Spleen (tissue), 11 donors: ENCODE results near the gene NR1I3. TPM values are rescaled to one million over a fixed set of nuclear protein-coding genes. Genes with fewer than 3 reads are reported as not detected.
"Not testable (repeated sequence)": the region's sequence is repeated elsewhere in the genome, so short reads cannot be mapped to it uniquely, and the experiment has no call there.

Experiments used
- DNase-seq: peaks from one replicate; pipeline ENCODE4 v3.0.0-alpha.2; 2020
- H3K27ac ChIP-seq, 8 donors: fragments of 200-600 bp; sonication (generic) in 7 of 8; 1 replicate in 4 of 8; 2 replicates in 4 of 8; pipeline versions ENCODE4 v1.5.0 to v1.8.0; 2016 to 2021; ENCODE audit warnings: inconsistent platforms in 4 of 8, mild to moderate bottlenecking in 4 of 8, moderate library complexity in 1 of 8
- H3K27me3 ChIP-seq, 7 donors: fragments of 200-600 bp; sonication (generic) in 6 of 7; replicated peaks in 1 of 7; 1 replicate in 4 of 7; 2 replicates in 3 of 7; pipeline versions ENCODE4 v1.5.0 to v1.8.0; 2016 to 2021; ENCODE audit warnings: inconsistent platforms in 3 of 7, mild to moderate bottlenecking in 1 of 7
- H3K36me3 ChIP-seq, 6 donors: fragments of 200-600 bp; sonication (generic) in 5 of 6; 1 replicate in 4 of 6; 2 replicates in 2 of 6; pipeline versions ENCODE4 v1.5.0 to v1.8.0; 2016 to 2021; ENCODE audit warnings: inconsistent platforms in 2 of 6
- H3K4me1 ChIP-seq, 6 donors: fragments of 200-600 bp; sonication (generic) in 5 of 6; 1 replicate in 3 of 6; 2 replicates in 3 of 6; pipeline versions ENCODE4 v1.5.0 to v1.8.0; 2016 to 2021; ENCODE audit warnings: inconsistent platforms in 3 of 6
- H3K4me3 ChIP-seq, 8 donors: fragments of 200-600 bp; sonication (generic) in 7 of 8; 1 replicate in 4 of 8; 2 replicates in 4 of 8; pipeline versions ENCODE4 v1.5.0 to v1.8.0; 2016 to 2021; ENCODE audit warnings: inconsistent platforms in 4 of 8, mild to moderate bottlenecking in 4 of 8, moderate library complexity in 2 of 8
- H3K9me3 ChIP-seq, 8 donors: fragments of 200-600 bp; sonication (generic) in 7 of 8; 1 replicate in 4 of 8; 2 replicates in 4 of 8; pipeline versions ENCODE4 v1.5.0 to v1.8.0; 2016 to 2021; ENCODE audit warnings: inconsistent platforms in 4 of 8
- CTCF ChIP-seq, 11 experiments: fragments of 200-600 bp in 7 of 11; fragments of 450-650 bp in 4 of 11; sonication (generic) in 4 of 11; IDR thresholded peaks in 8 of 11; conservative IDR thresholded peaks in 3 of 11; 1 replicate in 7 of 11; 2 replicates in 4 of 11; pipeline versions ENCODE4 v1.4.0 to v1.8.0; 2016 to 2021; ENCODE audit warnings: antibody characterized with exemption in 11 of 11, inconsistent platforms in 4 of 11, mild to moderate bottlenecking in 1 of 11
- POLR2A ChIP-seq, 3 donors: fragments of 450-650 bp; IDR thresholded peaks; one replicate each; pipeline ENCODE4 v1.5.1; 2017; ENCODE audit warnings: antibody characterized with exemption in 3 of 3, mild to moderate bottlenecking in 1 of 3
- POLR2AphosphoS5 ChIP-seq, 3 donors: sonication (generic); formaldehyde crosslinking; IDR thresholded peaks; one replicate each; pipeline ENCODE4 v1.5.1; 2017; ENCODE audit warnings: antibody characterized with exemption in 3 of 3
- WGBS, 5 donors: extraction: QIAGEN DNeasy Blood & Tissue Kit in 3 of 5; methylation state at CpG; one replicate each; pipeline versions ENCODE4 v1.1.5 to v1.1.7; 2013 to 2018; 5-methylcytosine and 5-hydroxymethylcytosine counted together
- intact Hi-C: fragments of 100-400 bp; cut with DNase I; formaldehyde crosslinking; loops from one replicate; pipeline ENCODE4 v1.15.0; 2023; ENCODE audit warnings: low total_unique reads
- polyA plus RNA-seq, 3 donors: library from polyadenylated mRNA; stranded (reverse); fragments of 200-250 nt; gene quantifications; one replicate each; pipeline ENCODE4 v1.2.1, GENCODE V29; 2013
- total RNA-seq, 7 donors: library from RNA; depleted of rRNA in 3 of 7; stranded (reverse); fragments of >200 nt in 3 of 7; fragmentation: NEBNext Ultra II Directional in 4 of 7; extraction: Animal tissue kit (Norgen Biotek cat#: 25700) in 4 of 7; gene quantifications; one replicate each; pipeline versions ENCODE4 v1.1.0 to v1.2.1, GENCODE V29; 2016 to 2021
- donor health status: healthy with polysubstance abuse.
- donor health status: DM: no; HTN: no; CAD: no; lungs with moderate emphysema.
- donor health status: DM: no; HTN: no; CAD: no.
- donor health status: Bipolar disorder and iron deficiency.
- donor health status: healthy.
- donor health status: DM: no; HTN: no; CAD: no.
- donor health status: DM: yes; HTN: yes; CAD: no.

Gene NR1I3
- total and polyA plus RNA-seq, 10 donors, result 0.06 to 0.11 TPM; not detected in 8

GRCh38 chr1:161250829-161251228 lies 12.8 kb upstream of the NR1I3 start:
- 65 to 81% (median 70%) methylated on average over 7 of the region's 7 CpGs for WGBS, 5 donors
- Histone ChIP-seq H3K4me1 (no peaks in the 10 kb centered on the region), H3K27me3 (no peaks in the 10 kb centered on the region), H3K4me3 (no peak overlapping the region), H3K36me3 (no peaks in the 10 kb centered on the region), H3K9me3 (peaks cover 0 to 8% (median 3%) of the 10 kb centered on the region in 8 donors), H3K27ac (no peak overlapping the region)
- DNase-seq, result no peak
- TF ChIP-seq POLR2AphosphoS5 (IDR thresholded peaks at IDR 0.05) (no peak), CTCF (IDR thresholded peaks at IDR 0.05 in 8 of 11, conservative IDR thresholded peaks at IDR 0.05 in 3 of 11) (no peak), POLR2A (IDR thresholded peaks at IDR 0.05) (no peak)
- intact Hi-C loops, result no loop called here

- H3K4me3 ChIP-seq, DNase-seq, intact Hi-C loops, H3K27me3 ChIP-seq, H3K4me1 ChIP-seq, H3K9me3 ChIP-seq, H3K36me3 ChIP-seq: not testable (repeated sequence)
- 79 to 88% (median 83%) methylated on average over 5 of the region's 5 CpGs for WGBS, 5 donors
- H3K27ac ChIP-seq, result peak overlapping the region in 2 of 8 donors; percentile 15 to 21
Measured at GRCh38 chr1:161250100-161250499, 12.1 kb upstream of the NR1I3 start.

- H3K9me3 ChIP-seq, result peaks cover 0 to under 1% (median 0%) of the 10 kb centered on the region in 8 donors
- H3K27ac ChIP-seq, result no peak overlapping the region
- intact Hi-C loops, result no loop called here
- DNase-seq, result no peak
- 85 to 96% (median 93%) methylated on average over 4 of the region's 4 CpGs for WGBS, 5 donors
- TF ChIP-seq CTCF (IDR thresholded peaks at IDR 0.05 in 8 of 11, conservative IDR thresholded peaks at IDR 0.05 in 3 of 11), result no peak
- TF ChIP-seq POLR2A (IDR thresholded peaks at IDR 0.05), result no peak
- TF ChIP-seq POLR2AphosphoS5 (IDR thresholded peaks at IDR 0.05), result no peak
- peaks cover 0 to 3% (median 0%) of the 10 kb centered on the region in 6 donors for H3K4me1 ChIP-seq
- H3K4me3 ChIP-seq, result no peak overlapping the region
- no peaks in the 10 kb centered on the region for H3K36me3 ChIP-seq
- no peaks in the 10 kb centered on the region for H3K27me3 ChIP-seq
Measured at GRCh38 chr1:161244888-161245287, 6.9 kb upstream of the NR1I3 start.

GRCh38 chr1:161242313-161242712 lies 4.3 kb upstream of the NR1I3 start:
- Histone ChIP-seq H3K9me3 (no peaks in the 10 kb centered on the region), H3K36me3 (no peaks in the 10 kb centered on the region), H3K27ac (no peak overlapping the region), H3K4me1 (peaks cover 0 to 3% (median 0%) of the 10 kb centered on the region in 6 donors), H3K27me3 (no peaks in the 10 kb centered on the region), H3K4me3 (no peak overlapping the region)
- DNase-seq, result no peak
- intact Hi-C loops, result no loop called here
- no peak for TF ChIP-seq POLR2A (IDR thresholded peaks at IDR 0.05)
- no peak for TF ChIP-seq POLR2AphosphoS5 (IDR thresholded peaks at IDR 0.05)
- no peak for TF ChIP-seq CTCF (IDR thresholded peaks at IDR 0.05 in 8 of 11, conservative IDR thresholded peaks at IDR 0.05 in 3 of 11)
- 28 to 48% (median 30%) methylated on average over 2 of the region's 2 CpGs for WGBS, 5 donors

- intact Hi-C loops, result no loop called here
- Histone ChIP-seq H3K9me3 (no peaks in the 10 kb centered on the region), H3K4me3 (no peak overlapping the region), H3K27ac (no peak overlapping the region), H3K4me1 (peaks cover 0 to 3% (median 0%) of the 10 kb centered on the region in 6 donors), H3K36me3 (no peaks in the 10 kb centered on the region), H3K27me3 (no peaks in the 10 kb centered on the region)
- 54 to 84% (median 67%) methylated on average over 3 of the region's 3 CpGs for WGBS, 5 donors
- no peak for DNase-seq
- TF ChIP-seq CTCF (IDR thresholded peaks at IDR 0.05 in 8 of 11, conservative IDR thresholded peaks at IDR 0.05 in 3 of 11), result no peak
- no peak for TF ChIP-seq POLR2AphosphoS5 (IDR thresholded peaks at IDR 0.05)
- no peak for TF ChIP-seq POLR2A (IDR thresholded peaks at IDR 0.05)
Measured at GRCh38 chr1:161241682-161242081, 3.7 kb upstream of the NR1I3 start.
